ENCODE results near the gene SENP8. TPM values are rescaled to one million over a fixed set of nuclear protein-coding genes. Genes with fewer than 3 reads are reported as not detected.

Gene SENP8
- total and polyA plus RNA-seq, 7 donors, result 1.5 to 5.0 (median 3.3) TPM

DNA sequence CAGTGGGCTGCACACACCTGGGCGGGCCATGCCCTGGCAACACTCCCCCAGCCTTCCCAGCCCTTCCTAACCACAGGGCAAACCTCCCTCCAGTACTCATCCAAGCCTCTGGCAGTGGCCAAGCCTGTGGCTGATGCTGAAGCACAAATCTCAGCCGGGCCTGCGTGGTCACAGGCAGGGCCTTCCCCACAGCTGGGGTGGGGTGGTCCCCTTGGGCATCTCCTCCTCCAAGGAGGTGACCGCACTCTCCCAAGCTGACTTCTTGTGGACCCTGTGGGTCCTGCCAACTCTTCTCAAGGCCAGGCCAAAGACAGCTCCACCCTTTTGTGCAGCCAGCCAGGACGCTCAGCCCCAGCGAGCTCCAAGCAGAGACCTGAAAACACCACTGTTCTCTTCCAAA is 58.0 kb downstream of the SENP8 start:
- H3K4me3 ChIP-seq, result no peak overlapping the region
- TF ChIP-seq, protein P1, sequence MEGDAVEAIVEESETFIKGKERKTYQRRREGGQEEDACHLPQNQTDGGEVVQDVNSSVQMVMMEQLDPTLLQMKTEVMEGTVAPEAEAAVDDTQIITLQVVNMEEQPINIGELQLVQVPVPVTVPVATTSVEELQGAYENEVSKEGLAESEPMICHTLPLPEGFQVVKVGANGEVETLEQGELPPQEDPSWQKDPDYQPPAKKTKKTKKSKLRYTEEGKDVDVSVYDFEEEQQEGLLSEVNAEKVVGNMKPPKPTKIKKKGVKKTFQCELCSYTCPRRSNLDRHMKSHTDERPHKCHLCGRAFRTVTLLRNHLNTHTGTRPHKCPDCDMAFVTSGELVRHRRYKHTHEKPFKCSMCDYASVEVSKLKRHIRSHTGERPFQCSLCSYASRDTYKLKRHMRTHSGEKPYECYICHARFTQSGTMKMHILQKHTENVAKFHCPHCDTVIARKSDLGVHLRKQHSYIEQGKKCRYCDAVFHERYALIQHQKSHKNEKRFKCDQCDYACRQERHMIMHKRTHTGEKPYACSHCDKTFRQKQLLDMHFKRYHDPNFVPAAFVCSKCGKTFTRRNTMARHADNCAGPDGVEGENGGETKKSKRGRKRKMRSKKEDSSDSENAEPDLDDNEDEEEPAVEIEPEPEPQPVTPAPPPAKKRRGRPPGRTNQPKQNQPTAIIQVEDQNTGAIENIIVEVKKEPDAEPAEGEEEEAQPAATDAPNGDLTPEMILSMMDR (IDR thresholded peaks at IDR 0.05), result no peak
- intact Hi-C loops (cut with DNase I), result no loop called here
- no peaks in the 10 kb centered on the region for H3K4me1 ChIP-seq
- WGBS, 3 donors, result 67 to 87% (median 71%) methylated on average over 6 of the region's 6 CpGs
- DNase-seq (no peak), ATAC-seq (no peak)
- H3K9me3 ChIP-seq, result no peaks in the 10 kb centered on the region
- no peaks in the 10 kb centered on the region for H3K27me3 ChIP-seq (ENCODE audit: insufficient read depth in 3 of 3, low read length in 2 of 3)
- no peak overlapping the region for H3K27ac ChIP-seq
- no peaks in the 10 kb centered on the region for H3K36me3 ChIP-seq (ENCODE audit: insufficient read depth in 1 of 2, low read depth in 1 of 2)

DNA sequence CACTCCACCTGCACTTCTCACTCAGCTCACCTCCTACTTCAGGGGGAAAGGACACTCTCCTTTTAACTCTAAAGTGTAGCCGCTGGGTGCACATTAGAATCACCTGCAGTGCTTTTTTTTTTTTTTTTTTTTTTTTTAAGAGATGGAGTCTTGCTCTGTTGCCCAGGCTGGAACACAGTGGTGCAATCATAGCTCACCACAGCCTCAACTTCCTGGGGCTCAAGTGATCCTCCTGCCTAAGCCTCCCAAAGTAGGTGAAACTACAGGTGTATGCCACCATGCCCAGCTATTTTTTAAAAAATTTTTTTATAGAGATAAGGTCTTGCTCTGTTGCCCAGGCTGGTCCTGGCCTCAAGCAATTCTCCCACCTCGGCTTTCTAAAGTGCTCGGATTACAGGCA is 58.5 kb downstream of the SENP8 start:
- Histone ChIP-seq H3K27me3 (ENCODE audit: insufficient read depth in 3 of 3, low read length in 2 of 3) (no peaks in the 10 kb centered on the region), H3K4me1 (no peaks in the 10 kb centered on the region), H3K27ac (no peak overlapping the region), H3K36me3 (ENCODE audit: insufficient read depth in 1 of 2, low read depth in 1 of 2) (no peaks in the 10 kb centered on the region), H3K9me3 (no peaks in the 10 kb centered on the region), H3K4me3 (no peak overlapping the region)
- ATAC-seq (no peak), DNase-seq (no peak)
- intact Hi-C loops (cut with DNase I), result no loop called here
- 79 to 89% (median 82%) methylated on average over 3 of the region's 3 CpGs for WGBS, 3 donors
- TF ChIP-seq, protein P1 (IDR thresholded peaks at IDR 0.05), result no peak

DNA sequence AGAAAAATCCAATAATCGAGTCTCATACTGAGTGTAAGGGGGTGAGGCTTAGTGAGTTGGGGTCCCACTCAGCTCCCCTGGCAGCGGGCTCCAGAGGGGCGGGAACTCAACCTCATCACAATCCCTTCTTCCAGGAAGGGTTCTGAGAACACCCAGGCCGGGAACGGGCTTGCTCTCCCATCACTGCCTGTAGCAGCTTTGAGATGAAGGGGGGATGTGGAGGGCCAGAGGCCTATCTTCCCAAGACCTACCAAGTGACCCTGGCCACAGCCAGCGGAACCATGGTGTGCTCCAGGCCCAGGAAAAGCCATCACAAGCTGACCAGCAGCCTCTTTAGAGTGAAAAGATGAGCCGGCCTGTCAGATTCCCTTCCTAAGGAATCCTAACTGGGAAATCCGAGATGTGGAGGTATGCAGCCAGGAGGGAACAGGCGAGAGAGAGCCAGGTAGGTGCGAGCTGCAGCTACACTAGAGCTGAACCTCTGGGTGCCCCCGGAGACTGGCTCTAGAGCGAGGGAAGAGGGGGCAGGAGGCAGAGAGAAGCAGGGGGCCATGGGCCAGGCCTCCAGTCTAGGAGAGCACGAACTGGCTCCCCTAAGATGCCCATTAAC is 60.9 kb downstream of the SENP8 start:
- Histone ChIP-seq H3K9me3 (no peaks in the 10 kb centered on the region), H3K27me3 (ENCODE audit: insufficient read depth in 3 of 3, low read length in 2 of 3) (no peaks in the 10 kb centered on the region), H3K27ac (no peak overlapping the region), H3K4me3 (no peak overlapping the region), H3K36me3 (ENCODE audit: insufficient read depth in 1 of 2, low read depth in 1 of 2) (no peaks in the 10 kb centered on the region), H3K4me1 (peaks cover 6% of the 10 kb centered on the region)
- WGBS, 3 donors, result 91 to 97% (median 94%) methylated on average over 13 of the region's 13 CpGs
- no peak for ATAC-seq
- TF ChIP-seq, protein P1 (IDR thresholded peaks at IDR 0.05), result no peak
- DNase-seq, result no peak
- intact Hi-C loops (cut with DNase I), result no loop called here

DNA sequence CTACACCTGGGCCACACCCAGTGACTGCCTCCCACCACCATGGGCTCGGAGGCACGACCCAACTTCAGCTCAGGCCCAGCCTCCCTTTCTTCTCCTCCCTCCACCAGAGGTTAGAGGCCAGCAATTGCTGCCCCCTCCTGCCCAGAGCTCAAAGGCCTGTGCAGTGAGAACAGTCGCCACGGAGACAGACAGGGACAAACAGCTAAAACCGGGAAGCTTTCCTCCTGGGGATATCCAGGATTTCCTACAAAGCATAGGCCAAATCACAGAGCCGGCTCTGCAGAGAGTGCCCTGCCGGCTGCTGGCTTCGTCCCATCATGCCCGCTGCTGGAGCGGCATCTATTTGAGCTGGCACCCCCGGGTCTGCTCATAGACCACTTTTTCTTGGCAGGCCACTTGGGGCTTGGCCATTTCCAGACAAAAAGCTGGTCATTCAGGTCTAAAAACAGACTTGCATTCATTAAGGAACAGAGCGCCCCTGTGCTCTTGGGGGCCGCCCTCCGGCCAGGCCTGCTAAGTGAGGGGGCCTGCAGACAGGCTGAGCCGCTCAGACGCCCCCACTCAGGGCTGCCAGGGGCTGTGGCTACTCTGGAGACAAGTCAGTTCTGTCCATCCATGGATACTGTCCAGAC is 61.9 kb downstream of the SENP8 start:
- H3K4me1 ChIP-seq, result peaks cover 10% of the 10 kb centered on the region
- intact Hi-C loops (cut with DNase I), result no loop called here
- TF ChIP-seq, protein P1 (IDR thresholded peaks at IDR 0.05), result no peak
- no peak overlapping the region for H3K4me3 ChIP-seq
- DNase-seq, result peak in 1 of 2 donors; percentile 41
- H3K27ac ChIP-seq, result no peak overlapping the region
- H3K36me3 ChIP-seq (ENCODE audit: insufficient read depth in 1 of 2, low read depth in 1 of 2), result no peaks in the 10 kb centered on the region
- 38 to 55% (median 42%) methylated on average over 16 of the region's 16 CpGs for WGBS, 3 donors
- no peak for ATAC-seq
- no peaks in the 10 kb centered on the region for H3K27me3 ChIP-seq (ENCODE audit: insufficient read depth in 3 of 3, low read length in 2 of 3)
- H3K9me3 ChIP-seq, result no peaks in the 10 kb centered on the region

Measured in psoas muscle (tissue), 8 donors.